ENCODE measurements around the gene FAM221B.

FAM221B gene

DNA sequence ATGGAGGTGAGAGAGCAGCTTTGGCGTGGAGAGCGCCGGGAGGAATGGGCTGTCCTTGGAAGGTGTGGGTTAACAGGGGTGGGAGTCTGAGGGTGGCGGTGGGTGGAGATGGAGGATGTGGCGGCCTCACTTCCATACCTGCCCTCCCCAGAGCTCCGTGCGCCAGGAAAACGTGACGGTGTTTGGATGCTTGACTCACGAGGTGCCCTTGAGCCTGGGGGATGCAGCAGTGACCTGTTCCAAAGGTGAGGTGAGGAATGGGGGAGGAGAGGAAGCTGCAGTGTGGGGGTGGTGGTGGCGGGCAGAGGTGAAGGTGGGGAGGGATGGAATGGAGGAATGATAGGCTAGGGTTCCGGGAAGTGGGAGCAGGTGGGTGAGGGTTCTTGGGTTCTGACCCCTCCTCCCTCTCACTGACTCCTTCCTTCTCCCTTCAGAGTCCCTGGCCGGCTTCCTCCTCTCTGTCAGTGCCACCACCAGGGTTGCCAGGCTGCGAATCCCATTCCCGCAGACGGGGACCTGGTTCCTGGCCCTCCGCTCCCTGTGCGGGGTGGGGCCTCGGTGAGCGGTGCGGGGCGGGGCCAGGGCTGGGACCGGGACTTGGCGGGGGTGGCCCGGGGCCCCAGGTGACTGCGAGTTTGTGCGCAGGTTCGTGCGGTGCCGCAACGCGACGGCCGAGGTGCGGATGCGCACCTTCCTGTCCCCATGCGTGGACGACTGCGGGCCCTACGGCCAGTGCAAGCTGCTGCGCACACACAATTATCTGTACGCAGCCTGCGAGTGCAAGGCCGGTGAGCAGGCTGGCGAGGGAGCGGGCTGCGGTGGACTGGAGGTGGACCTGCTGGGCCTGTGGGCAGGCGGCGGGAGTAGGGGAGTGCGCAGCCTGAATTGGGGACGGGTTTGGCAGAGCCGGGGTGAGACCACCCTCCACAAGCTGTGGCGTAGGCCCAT, 17.6 kb upstream of the FAM221B start:
- no peaks in the 10 kb centered on the region for H3K36me3 ChIP-seq (ENCODE audit: insufficient read depth, insufficient read length, low read length)
- TF ChIP-seq SUZ12 (IDR thresholded peaks at IDR 0.05; ENCODE audit: extremely low read depth, insufficient read depth, insufficient read length) (no peak), YY1 (IDR thresholded peaks at IDR 0.05; ENCODE audit: insufficient read depth, insufficient read length) (no peak), ZNF274 (IDR thresholded peaks at IDR 0.05; ENCODE audit: low read depth, low read length) (no peak)
- H3K9ac ChIP-seq (ENCODE audit: insufficient read length, low read depth), result no peak overlapping the region
- DNase-seq (ENCODE audit: low read depth, low spot score), result no peak
- H3K4me1 ChIP-seq (ENCODE audit: insufficient read depth, insufficient read length), result peaks cover 5% of the 10 kb centered on the region
- H3K9me3 ChIP-seq (ENCODE audit: insufficient read depth, low read length), result no peaks in the 10 kb centered on the region
- H3K4me3 ChIP-seq (ENCODE audit: insufficient read length, low read depth), result no peak overlapping the region
- no peaks in the 10 kb centered on the region for H3K27me3 ChIP-seq (ENCODE audit: insufficient read depth, insufficient read length)

DNA sequence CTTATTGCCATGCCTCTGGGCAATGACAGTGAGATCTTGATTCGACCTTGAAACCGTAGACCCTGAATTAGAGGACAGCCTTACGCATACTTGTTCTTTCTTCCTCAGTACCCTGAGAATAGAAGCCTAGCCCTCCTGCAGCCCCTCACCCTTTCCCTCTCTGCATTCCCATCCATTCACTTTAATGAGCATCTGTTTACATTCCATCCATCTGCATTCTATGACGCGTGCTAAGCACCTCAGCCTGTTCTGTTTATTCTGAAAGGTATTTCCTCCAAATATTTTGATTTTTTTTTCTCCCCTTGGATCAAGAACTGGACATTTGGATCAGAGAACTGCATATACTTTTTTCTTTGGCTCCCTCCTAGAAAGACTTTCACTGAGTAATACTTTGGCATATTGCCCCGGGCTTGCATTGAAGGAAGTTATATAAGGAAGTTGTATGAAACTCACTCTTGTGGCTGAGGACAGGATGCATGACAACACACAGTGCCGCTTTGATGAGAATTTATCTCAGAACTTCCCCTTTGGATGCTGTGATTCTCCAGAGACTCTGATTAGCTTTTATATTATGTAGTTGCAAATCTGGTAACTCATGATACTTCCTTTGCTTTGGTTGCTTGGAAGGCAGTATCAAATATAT, 16.2 kb upstream of the FAM221B start:
- Histone ChIP-seq H3K36me3 (ENCODE audit: insufficient read depth, insufficient read length, low read length) (no peaks in the 10 kb centered on the region), H3K9ac (ENCODE audit: insufficient read length, low read depth) (no peak overlapping the region), H3K4me3 (ENCODE audit: insufficient read length, low read depth) (no peak overlapping the region), H3K4me1 (ENCODE audit: insufficient read depth, insufficient read length) (peaks cover 9% of the 10 kb centered on the region), H3K27me3 (ENCODE audit: insufficient read depth, insufficient read length) (no peaks in the 10 kb centered on the region), H3K9me3 (ENCODE audit: insufficient read depth, low read length) (no peaks in the 10 kb centered on the region)
- TF ChIP-seq SUZ12 (IDR thresholded peaks at IDR 0.05; ENCODE audit: extremely low read depth, insufficient read depth, insufficient read length), result no peak
- no peak for TF ChIP-seq ZNF274 (IDR thresholded peaks at IDR 0.05; ENCODE audit: low read depth, low read length)
- TF ChIP-seq YY1 (IDR thresholded peaks at IDR 0.05; ENCODE audit: insufficient read depth, insufficient read length), result no peak
- no peak for DNase-seq (ENCODE audit: low read depth, low spot score)

DNA sequence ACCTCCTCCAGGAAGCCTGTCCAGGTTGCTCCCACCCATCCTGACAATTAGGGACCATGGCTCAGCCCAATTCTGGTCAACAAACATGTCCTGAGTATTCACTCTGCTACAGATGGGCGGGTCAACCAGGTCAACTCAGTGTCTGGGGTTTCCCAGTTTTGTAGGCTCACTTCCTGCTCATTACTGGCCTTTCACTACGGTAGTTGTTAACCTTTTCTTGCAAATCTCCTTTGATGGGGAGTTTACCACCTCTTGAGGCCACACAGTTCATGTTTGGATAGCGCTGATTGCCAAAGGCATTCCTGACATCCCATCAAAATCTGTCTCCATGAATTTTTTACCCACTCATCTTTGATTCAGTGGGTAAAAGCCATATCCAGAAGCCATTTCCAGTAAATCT, 14.3 kb upstream of the FAM221B start:
- Histone ChIP-seq H3K36me3 (ENCODE audit: insufficient read depth, insufficient read length, low read length) (no peaks in the 10 kb centered on the region), H3K9me3 (ENCODE audit: insufficient read depth, low read length) (no peaks in the 10 kb centered on the region), H3K9ac (ENCODE audit: insufficient read length, low read depth) (no peak overlapping the region), H3K4me3 (ENCODE audit: insufficient read length, low read depth) (no peak overlapping the region), H3K27me3 (ENCODE audit: insufficient read depth, insufficient read length) (no peaks in the 10 kb centered on the region), H3K4me1 (ENCODE audit: insufficient read depth, insufficient read length) (peaks cover 9% of the 10 kb centered on the region)
- no peak for DNase-seq (ENCODE audit: low read depth, low spot score)
- TF ChIP-seq YY1 (IDR thresholded peaks at IDR 0.05; ENCODE audit: insufficient read depth, insufficient read length) (no peak), SUZ12 (IDR thresholded peaks at IDR 0.05; ENCODE audit: extremely low read depth, insufficient read depth, insufficient read length) (no peak), ZNF274 (IDR thresholded peaks at IDR 0.05; ENCODE audit: low read depth, low read length) (no peak)

DNA sequence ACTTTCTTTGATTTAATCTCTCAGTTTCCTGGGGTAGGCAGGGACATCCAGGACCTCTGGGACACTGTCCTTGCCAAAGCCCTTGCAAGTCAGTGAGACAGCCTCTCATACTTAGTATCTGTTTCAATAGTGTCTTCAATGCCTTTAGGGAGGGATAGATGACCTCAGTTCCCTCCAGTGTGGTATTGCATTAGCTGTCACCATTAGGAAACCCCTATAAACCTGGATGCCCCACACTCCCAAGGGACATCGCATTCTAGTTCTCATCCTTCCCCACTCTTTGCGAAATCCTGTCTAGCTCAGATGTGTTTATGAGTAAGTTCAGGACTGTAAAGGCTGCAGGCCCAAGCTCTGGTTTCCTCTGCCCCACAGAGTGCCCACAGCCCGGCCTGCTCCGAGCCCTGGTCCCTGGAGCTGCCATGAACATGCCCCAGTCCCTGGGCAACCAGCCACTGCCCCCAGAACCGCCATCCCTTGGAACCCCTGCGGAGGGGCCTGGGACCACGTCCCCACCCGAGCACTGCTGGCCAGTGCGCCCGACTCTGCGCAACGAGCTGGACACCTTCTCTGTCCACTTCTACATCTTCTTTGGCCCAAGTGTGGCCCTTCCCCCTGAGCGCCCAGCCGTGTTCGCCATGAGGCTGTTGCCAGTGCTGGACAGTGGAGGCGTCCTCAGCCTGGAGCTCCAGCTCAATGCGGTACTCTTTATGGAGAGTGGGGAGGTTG, 13.7 kb upstream of the FAM221B start:
- Histone ChIP-seq H3K27me3 (ENCODE audit: insufficient read depth, insufficient read length) (no peaks in the 10 kb centered on the region), H3K4me1 (ENCODE audit: insufficient read depth, insufficient read length) (peaks cover 9% of the 10 kb centered on the region), H3K9ac (ENCODE audit: insufficient read length, low read depth) (no peak overlapping the region), H3K36me3 (ENCODE audit: insufficient read depth, insufficient read length, low read length) (no peaks in the 10 kb centered on the region), H3K4me3 (ENCODE audit: insufficient read length, low read depth) (no peak overlapping the region), H3K9me3 (ENCODE audit: insufficient read depth, low read length) (no peaks in the 10 kb centered on the region)
- no peak for DNase-seq (ENCODE audit: low read depth, low spot score)
- TF ChIP-seq ZNF274 (IDR thresholded peaks at IDR 0.05; ENCODE audit: low read depth, low read length) (no peak), SUZ12 (IDR thresholded peaks at IDR 0.05; ENCODE audit: extremely low read depth, insufficient read depth, insufficient read length) (no peak), YY1 (IDR thresholded peaks at IDR 0.05; ENCODE audit: insufficient read depth, insufficient read length) (no peak)

DNA sequence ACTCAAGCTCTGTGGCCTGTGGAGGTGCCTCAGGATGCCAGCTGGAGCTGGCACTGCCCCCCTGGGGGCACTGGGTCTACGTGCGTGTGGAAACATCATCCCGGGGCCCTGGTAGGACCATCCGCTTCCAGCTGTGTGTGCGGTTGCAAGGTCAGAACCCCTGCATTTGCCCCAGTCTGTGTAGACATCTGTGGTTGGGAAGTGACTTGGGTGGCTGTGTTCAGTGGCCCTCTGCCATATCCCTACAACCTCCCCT, 13.0 kb upstream of the FAM221B start:
- H3K4me3 ChIP-seq (ENCODE audit: insufficient read length, low read depth), result no peak overlapping the region
- H3K4me1 ChIP-seq (ENCODE audit: insufficient read depth, insufficient read length), result peaks cover 9% of the 10 kb centered on the region
- TF ChIP-seq YY1 (IDR thresholded peaks at IDR 0.05; ENCODE audit: insufficient read depth, insufficient read length) (no peak), SUZ12 (IDR thresholded peaks at IDR 0.05; ENCODE audit: extremely low read depth, insufficient read depth, insufficient read length) (no peak), ZNF274 (IDR thresholded peaks at IDR 0.05; ENCODE audit: low read depth, low read length) (no peak)

DNA sequence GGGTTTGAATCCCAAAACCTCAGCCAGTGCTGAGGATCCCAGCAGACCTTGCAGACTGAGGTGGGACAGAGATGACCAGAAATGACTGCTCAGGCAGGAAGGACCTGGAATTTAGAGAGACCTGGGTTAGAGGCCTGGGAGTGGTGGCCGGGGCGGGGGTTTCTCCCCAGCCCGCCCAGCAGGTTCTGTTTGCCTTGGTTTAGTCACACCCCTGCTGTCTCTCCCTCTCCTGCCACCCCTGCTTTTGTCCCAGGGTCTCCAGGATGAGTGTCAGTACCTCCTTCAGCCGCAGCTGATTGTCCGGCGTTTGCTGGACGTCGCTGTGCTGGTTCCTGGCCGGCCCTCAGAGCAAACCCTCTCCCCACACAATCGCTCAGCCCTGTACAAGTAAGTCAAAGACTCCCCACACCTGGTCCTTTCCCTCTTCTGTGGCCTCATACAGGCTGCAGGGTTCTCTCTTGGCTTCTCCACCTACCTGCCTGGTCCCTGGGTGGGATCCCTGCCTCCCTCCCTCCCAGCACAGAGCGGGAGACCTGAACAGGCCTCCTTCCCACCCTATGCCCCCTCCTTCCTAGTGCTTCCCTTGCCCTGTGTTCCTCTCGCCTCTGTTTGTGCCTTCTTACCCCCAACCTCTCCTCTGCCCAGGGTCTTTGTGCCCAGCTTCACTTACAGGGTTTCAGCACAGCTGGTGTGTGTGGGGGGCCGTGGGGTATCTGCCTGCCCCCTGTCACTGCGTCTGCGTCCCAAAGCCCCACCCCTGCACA, 12.5 kb upstream of the FAM221B start:
- no peak for DNase-seq (ENCODE audit: low read depth, low spot score)
- Histone ChIP-seq H3K9ac (ENCODE audit: insufficient read length, low read depth) (no peak overlapping the region), H3K9me3 (ENCODE audit: insufficient read depth, low read length) (no peaks in the 10 kb centered on the region), H3K27me3 (ENCODE audit: insufficient read depth, insufficient read length) (no peaks in the 10 kb centered on the region), H3K36me3 (ENCODE audit: insufficient read depth, insufficient read length, low read length) (no peaks in the 10 kb centered on the region), H3K4me3 (ENCODE audit: insufficient read length, low read depth) (no peak overlapping the region), H3K4me1 (ENCODE audit: insufficient read depth, insufficient read length) (peaks cover 9% of the 10 kb centered on the region)
- no peak for TF ChIP-seq YY1 (IDR thresholded peaks at IDR 0.05; ENCODE audit: insufficient read depth, insufficient read length)
- TF ChIP-seq SUZ12 (IDR thresholded peaks at IDR 0.05; ENCODE audit: extremely low read depth, insufficient read depth, insufficient read length), result no peak
- TF ChIP-seq ZNF274 (IDR thresholded peaks at IDR 0.05; ENCODE audit: low read depth, low read length), result no peak

More for the DNA sequence above, 13.0 kb upstream of the FAM221B start:
- Histone ChIP-seq H3K27me3 (ENCODE audit: insufficient read depth, insufficient read length) (no peaks in the 10 kb centered on the region), H3K9ac (ENCODE audit: insufficient read length, low read depth) (no peak overlapping the region), H3K36me3 (ENCODE audit: insufficient read depth, insufficient read length, low read length) (no peaks in the 10 kb centered on the region), H3K9me3 (ENCODE audit: insufficient read depth, low read length) (no peaks in the 10 kb centered on the region)
- DNase-seq (ENCODE audit: low read depth, low spot score), result no peak

All from NT2/D1 (cell line).